Peyer's patch (tissue), 4 donors: Measurements from ENCODE around the gene MRAS. TPM values are rescaled to one million over a fixed set of nuclear protein-coding genes. Genes with fewer than 3 reads are reported as not detected.

Experiments
- DNase-seq, 3 donors: peaks; one replicate each; pipeline ENCODE4 v3.0.0-alpha.2; 2017 to 2019
- H3K27ac ChIP-seq, 4 donors: fragments of 200-600 bp; sonication (generic); one replicate each; pipeline ENCODE4 v1.5.1; 2016 to 2019
- H3K27me3 ChIP-seq, 2 donors: fragments of 200-600 bp; sonication (generic); one replicate each; pipeline ENCODE4 v1.5.1; 2019
- H3K36me3 ChIP-seq, 3 donors: fragments of 200-600 bp; sonication (generic); one replicate each; pipeline ENCODE4 v1.5.1; 2016 to 2019
- H3K4me1 ChIP-seq, 4 donors: fragments of 200-600 bp; sonication (generic); one replicate each; pipeline ENCODE4 v1.5.1; 2016 to 2019
- H3K4me3 ChIP-seq, 4 donors: fragments of 200-600 bp; sonication (generic); 1 replicate in 3 of 4; 2 replicates in 1 of 4; pipeline ENCODE4 v1.5.1; 2016 to 2019; ENCODE audit warnings: mild to moderate bottlenecking in 1 of 4
- H3K9me3 ChIP-seq, 4 donors: fragments of 200-600 bp; sonication (generic); one replicate each; pipeline ENCODE4 v1.5.1; 2016 to 2019; ENCODE audit warnings: mild to moderate bottlenecking in 1 of 4
- POLR2A ChIP-seq, 2 donors: fragments of 450-650 bp; IDR thresholded peaks; one replicate each; pipeline ENCODE4 v1.5.1; 2017; ENCODE audit warnings: antibody characterized with exemption in 2 of 2, mild to moderate bottlenecking in 2 of 2, moderate library complexity in 2 of 2
- total RNA-seq, 4 donors: library from RNA; depleted of rRNA; stranded (reverse); fragments of >200 nt; gene quantifications; one replicate each; pipeline ENCODE4 v1.1.0, GENCODE V29; 2016
- TF ChIP-seq, protein P1 (sequence below), 6 experiments: fragments of 450-650 bp in 4 of 6; fragments of 200-600 bp in 2 of 6; sonication (generic) in 1 of 6; IDR thresholded peaks; one replicate each; pipeline ENCODE4 v1.5.1; 2017 to 2019; ENCODE audit warnings: antibody characterized with exemption in 6 of 6, mild to moderate bottlenecking in 3 of 6, moderate library complexity in 1 of 6

MRAS gene
- total RNA-seq, 4 donors from 2014 or later, result 1.2 to 7.4 (median 3.0) TPM

DNA sequence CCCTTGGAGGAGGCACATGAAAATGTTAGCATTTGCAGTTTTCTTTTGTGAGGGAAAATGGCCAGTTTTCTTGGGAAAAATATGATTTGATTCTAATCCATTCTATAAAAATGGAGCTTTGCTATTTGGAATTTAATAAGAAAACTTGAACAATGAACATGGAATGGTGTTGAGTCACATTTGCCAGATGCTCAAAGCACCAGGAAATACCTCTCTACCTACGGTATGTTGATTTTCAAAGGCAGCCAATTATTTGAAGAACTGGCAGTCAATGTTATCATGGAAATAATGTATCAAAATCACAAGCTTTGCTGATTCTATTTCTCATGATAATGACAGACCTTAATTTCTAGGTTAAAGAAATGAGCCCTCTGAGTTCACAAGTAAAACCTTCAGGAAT lies 33.6 kb upstream of the MRAS start:
- Histone ChIP-seq H3K36me3 (no peaks in the 10 kb centered on the region), H3K27me3 (no peaks in the 10 kb centered on the region), H3K4me1 (no peaks in the 10 kb centered on the region), H3K27ac (no peak overlapping the region), H3K9me3 (peaks cover 0 to 4% (median 0%) of the 10 kb centered on the region in 4 donors), H3K4me3 (no peak overlapping the region)
- no peak for DNase-seq
- TF ChIP-seq, protein P1, sequence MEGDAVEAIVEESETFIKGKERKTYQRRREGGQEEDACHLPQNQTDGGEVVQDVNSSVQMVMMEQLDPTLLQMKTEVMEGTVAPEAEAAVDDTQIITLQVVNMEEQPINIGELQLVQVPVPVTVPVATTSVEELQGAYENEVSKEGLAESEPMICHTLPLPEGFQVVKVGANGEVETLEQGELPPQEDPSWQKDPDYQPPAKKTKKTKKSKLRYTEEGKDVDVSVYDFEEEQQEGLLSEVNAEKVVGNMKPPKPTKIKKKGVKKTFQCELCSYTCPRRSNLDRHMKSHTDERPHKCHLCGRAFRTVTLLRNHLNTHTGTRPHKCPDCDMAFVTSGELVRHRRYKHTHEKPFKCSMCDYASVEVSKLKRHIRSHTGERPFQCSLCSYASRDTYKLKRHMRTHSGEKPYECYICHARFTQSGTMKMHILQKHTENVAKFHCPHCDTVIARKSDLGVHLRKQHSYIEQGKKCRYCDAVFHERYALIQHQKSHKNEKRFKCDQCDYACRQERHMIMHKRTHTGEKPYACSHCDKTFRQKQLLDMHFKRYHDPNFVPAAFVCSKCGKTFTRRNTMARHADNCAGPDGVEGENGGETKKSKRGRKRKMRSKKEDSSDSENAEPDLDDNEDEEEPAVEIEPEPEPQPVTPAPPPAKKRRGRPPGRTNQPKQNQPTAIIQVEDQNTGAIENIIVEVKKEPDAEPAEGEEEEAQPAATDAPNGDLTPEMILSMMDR (IDR thresholded peaks at IDR 0.05), result no peak
- TF ChIP-seq POLR2A (IDR thresholded peaks at IDR 0.05), result no peak

DNA sequence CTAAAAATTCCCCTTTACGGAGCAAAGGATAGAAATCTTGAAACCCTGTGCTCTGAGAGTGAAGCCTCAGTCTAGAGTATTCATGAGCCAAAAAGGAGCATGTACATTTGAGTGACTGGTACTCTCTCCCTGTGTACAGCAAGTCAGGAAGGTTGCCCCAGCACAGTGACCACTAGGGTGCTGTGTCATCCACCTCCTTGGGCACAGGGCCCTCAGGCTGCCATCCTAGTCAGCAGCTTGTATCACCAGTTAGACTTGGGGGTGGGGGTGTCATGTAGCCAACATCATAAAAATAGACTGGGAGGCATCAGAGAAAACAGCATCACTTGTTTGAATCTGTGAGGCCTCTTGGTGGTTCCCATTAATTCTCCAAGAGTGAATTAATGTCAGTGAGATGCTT lies 30.7 kb upstream of the MRAS start:
- Histone ChIP-seq H3K4me1 (no peaks in the 10 kb centered on the region), H3K4me3 (no peak overlapping the region), H3K27ac (no peak overlapping the region), H3K36me3 (no peaks in the 10 kb centered on the region), H3K9me3 (no peaks in the 10 kb centered on the region), H3K27me3 (no peaks in the 10 kb centered on the region)
- TF ChIP-seq POLR2A (IDR thresholded peaks at IDR 0.05), result no peak
- TF ChIP-seq, protein P1 (IDR thresholded peaks at IDR 0.05), result no peak
- DNase-seq, result no peak

DNA sequence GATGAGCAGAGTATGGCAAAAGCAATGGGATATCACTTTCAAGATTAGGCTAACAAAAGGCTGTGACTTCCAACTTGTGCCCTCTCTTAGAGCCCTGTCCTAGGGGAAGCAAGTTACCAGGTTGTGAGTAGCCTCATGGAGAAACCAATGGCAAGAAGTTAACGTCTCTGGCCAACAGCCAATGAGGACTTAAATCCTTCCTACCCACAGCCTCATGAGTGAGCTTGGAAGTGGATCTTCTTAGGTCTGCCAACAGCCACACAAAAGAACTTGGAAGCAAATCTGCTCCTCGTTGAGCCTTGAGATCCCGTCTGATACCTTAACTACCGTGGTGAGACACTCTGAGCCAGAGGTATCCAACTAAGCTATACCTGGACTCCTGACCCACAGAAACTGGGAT lies 24.4 kb upstream of the MRAS start:
- Histone ChIP-seq H3K27ac (no peak overlapping the region), H3K27me3 (no peaks in the 10 kb centered on the region), H3K4me3 (no peak overlapping the region), H3K4me1 (peaks cover 0 to 8% (median 2%) of the 10 kb centered on the region in 4 donors), H3K36me3 (no peaks in the 10 kb centered on the region), H3K9me3 (no peaks in the 10 kb centered on the region)
- TF ChIP-seq POLR2A (IDR thresholded peaks at IDR 0.05), result no peak
- TF ChIP-seq, protein P1 (IDR thresholded peaks at IDR 0.05), result no peak
- DNase-seq, result no peak

DNA sequence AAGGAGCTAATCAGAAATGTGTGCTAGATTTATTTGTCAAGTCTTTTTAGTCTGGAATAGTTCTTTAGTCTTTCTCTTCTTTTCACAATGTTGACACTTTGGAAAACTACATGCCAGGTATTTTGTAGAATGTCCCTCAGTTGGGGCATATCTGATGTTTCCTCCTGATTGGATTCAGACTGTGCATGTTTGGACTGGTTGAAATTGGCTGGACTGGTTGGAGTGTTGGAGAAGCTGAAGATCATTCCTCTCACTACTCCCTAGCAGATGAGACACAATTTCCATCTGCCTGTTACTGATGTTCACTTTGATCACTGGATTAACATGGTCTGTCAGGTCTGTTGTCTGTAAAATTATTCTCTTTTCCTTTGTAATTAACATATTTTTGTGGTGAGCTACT lies 22.4 kb upstream of the MRAS start:
- DNase-seq, result no peak
- no peaks in the 10 kb centered on the region for H3K36me3 ChIP-seq
- H3K27ac ChIP-seq, result no peak overlapping the region
- TF ChIP-seq POLR2A (IDR thresholded peaks at IDR 0.05), result no peak
- TF ChIP-seq, protein P1 (IDR thresholded peaks at IDR 0.05), result no peak
- H3K9me3 ChIP-seq, result no peaks in the 10 kb centered on the region
- peaks cover 0 to 10% (median 3%) of the 10 kb centered on the region in 4 donors for H3K4me1 ChIP-seq
- H3K27me3 ChIP-seq, result no peaks in the 10 kb centered on the region
- H3K4me3 ChIP-seq, result no peak overlapping the region

DNA sequence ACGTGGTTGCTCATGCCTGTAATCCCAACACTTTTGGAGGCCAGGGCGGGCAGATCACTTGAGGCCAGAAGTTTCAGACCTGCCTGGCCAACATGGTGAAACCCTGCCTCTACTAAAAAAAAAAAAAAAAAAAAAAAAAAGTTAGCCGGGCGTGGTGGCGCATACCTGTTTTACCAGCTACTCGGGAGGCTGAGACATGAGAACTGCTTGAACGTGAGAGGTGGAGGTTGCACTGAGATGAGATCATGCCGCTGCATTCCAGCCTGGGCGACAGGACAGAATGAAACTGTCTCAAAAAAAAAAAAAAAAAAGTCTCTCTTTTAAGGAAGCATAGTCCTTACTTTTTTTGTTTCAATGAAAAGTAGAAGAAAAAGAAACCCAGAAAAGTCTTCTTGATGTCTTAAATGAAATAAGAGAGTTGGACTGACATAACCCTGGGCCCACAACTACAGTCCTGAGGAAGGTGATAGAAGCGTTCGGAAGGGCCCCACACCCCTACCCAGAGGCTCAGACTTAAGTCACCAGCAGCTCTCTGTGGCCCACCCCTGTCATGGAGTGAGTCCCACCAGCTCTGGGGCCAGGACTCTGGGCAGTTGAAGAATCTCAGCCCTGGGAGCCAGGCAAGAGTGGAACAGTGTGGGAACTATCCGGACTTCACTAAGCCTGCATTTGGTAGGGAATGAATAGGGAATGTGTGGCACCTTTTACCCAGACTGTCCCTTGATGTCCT lies 21.3 kb upstream of the MRAS start:
- H3K27ac ChIP-seq, result no peak overlapping the region
- peaks cover 0 to 10% (median 3%) of the 10 kb centered on the region in 4 donors for H3K4me1 ChIP-seq
- no peak for DNase-seq
- H3K9me3 ChIP-seq, result no peaks in the 10 kb centered on the region
- H3K4me3 ChIP-seq, result no peak overlapping the region
- no peaks in the 10 kb centered on the region for H3K27me3 ChIP-seq
- no peaks in the 10 kb centered on the region for H3K36me3 ChIP-seq
- no peak for TF ChIP-seq POLR2A (IDR thresholded peaks at IDR 0.05)
- TF ChIP-seq, protein P1 (IDR thresholded peaks at IDR 0.05), result no peak
